ENCODE measurements around the gene MME. TPM values are rescaled to one million over a fixed set of nuclear protein-coding genes. Genes with fewer than 3 reads are reported as not detected.
A peak's percentile ranks its signal among the peaks of the same experiment; 100 is the strongest.

The MME gene
- total and polyA plus RNA-seq, 4 experiments from 2014 or later = 0.26 to 2.1 TPM; not detected in 2

DNA sequence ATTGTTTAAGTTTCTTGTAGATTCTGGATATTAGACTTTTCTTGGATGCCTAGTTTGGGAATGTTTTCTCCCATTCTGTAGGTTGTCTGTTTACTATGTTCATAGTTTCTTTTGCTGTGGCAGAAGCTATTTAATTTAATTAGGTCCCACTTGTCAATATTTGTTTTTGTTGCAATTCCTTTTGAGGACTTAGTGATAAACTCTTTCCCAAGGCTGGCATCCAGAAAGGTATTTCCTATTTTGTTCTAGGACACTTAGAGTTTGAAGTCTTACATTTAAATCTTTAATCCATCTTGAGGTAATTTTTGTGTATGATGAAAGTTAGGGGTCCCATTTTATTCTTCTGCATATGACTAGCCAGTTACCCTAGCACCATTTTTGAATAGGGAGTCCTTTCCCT is 54.9 kb downstream of the MME start:
- H3K4me3 Mint-ChIP-seq = no peak overlapping the region
- H3K36me3 Mint-ChIP-seq = no peaks in the 10 kb centered on the region
- peaks cover 0 to 6% (median 1%) of the 10 kb centered on the region in 8 donors for H3K9me3 Mint-ChIP-seq
- no peaks in the 10 kb centered on the region for H3K27me3 Mint-ChIP-seq
- ChIA-PET POLR2A (ENCODE audit: partially characterized antibody) (no interaction called here), CTCF (ENCODE audit: partially characterized antibody) (no interaction called here)
- H3K27me3 ChIP-seq (ENCODE audit: insufficient read depth, low read length) = no peaks in the 10 kb centered on the region
- H3K9me3 ChIP-seq (ENCODE audit: control insufficient read depth in 1 of 2, low read length in 2 of 2) = no peaks in the 10 kb centered on the region
- intact Hi-C loops (cut with micrococcal nuclease) = no loop called here
- H3K4me1 Mint-ChIP-seq = no peaks in the 10 kb centered on the region
- DNase-seq = no peak
- no peaks in the 10 kb centered on the region for H3K4me1 ChIP-seq (ENCODE audit: insufficient read depth, low read length)
- no peak overlapping the region for H3K27ac Mint-ChIP-seq
- no peak overlapping the region for H3K4me3 ChIP-seq (ENCODE audit: low read length in 2 of 2)
- H3K36me3 ChIP-seq (ENCODE audit: insufficient read depth, low read length) = no peaks in the 10 kb centered on the region
- H3K27ac ChIP-seq (ENCODE audit: low read depth, low read length) = no peak overlapping the region

DNA sequence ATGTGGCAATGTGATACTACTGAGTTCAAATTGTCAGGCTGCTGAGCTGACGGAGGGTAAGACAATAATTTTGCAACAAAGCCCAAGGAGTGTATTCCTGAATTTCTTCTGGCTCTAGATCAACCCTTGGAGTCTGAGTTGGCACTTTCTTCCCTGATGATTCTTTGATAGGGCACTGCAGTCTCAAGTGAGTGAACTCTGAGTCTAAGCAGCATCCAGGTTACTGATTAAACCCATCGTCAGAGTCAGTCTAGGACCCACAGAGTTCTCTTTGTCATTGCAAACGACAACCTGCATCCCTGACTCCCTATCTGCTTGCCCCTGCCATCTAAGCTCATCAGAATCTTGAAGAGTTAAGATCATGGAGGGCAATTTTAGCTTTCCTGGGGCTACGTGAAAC is 58.6 kb downstream of the MME start:
- intact Hi-C loops (cut with micrococcal nuclease) = no loop called here
- POLR2A ChIA-PET (ENCODE audit: partially characterized antibody) = no interaction called here
- H3K36me3 Mint-ChIP-seq = no peaks in the 10 kb centered on the region

DNA sequence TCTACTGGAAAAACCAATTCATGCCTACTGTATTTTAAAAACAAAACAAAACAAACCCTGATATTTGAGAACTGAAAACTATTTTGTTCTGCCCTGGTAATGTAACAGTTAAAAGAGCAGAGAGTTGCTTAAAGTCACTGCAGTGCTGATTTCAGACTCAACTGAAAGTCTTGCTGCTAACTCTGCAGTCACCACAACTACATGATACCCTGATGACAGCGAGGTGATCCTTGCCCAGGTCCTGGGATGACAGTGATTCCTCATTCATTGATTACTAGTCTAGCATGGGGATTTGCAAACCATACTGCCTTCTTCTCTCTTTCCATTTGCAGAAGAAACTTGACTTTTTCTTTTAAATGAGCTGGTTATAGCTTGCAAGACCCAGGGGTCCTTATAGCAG is 67.5 kb downstream of the MME start:
- Mint-ChIP-seq H3K27ac (no peak overlapping the region), H3K4me1 (no peaks in the 10 kb centered on the region), H3K36me3 (no peaks in the 10 kb centered on the region), H3K9me3 (peaks cover 0 to 4% (median 0%) of the 10 kb centered on the region in 8 donors), H3K27me3 (no peaks in the 10 kb centered on the region), H3K4me3 (no peak overlapping the region)
- POLR2A ChIA-PET (ENCODE audit: partially characterized antibody) = no interaction called here
- no peak for DNase-seq
- CTCF ChIA-PET (ENCODE audit: partially characterized antibody) = no interaction called here
- no peaks in the 10 kb centered on the region for H3K4me1 ChIP-seq (ENCODE audit: insufficient read depth, low read length)
- no peak overlapping the region for H3K4me3 ChIP-seq (ENCODE audit: low read length in 2 of 2)
- intact Hi-C loops (cut with micrococcal nuclease) = no loop called here
- H3K9me3 ChIP-seq (ENCODE audit: control insufficient read depth in 1 of 2, low read length in 2 of 2) = no peaks in the 10 kb centered on the region
- H3K27ac ChIP-seq (ENCODE audit: low read depth, low read length) = no peak overlapping the region
- H3K27me3 ChIP-seq (ENCODE audit: insufficient read depth, low read length) = no peaks in the 10 kb centered on the region
- H3K36me3 ChIP-seq (ENCODE audit: insufficient read depth, low read length) = no peaks in the 10 kb centered on the region

More for the DNA sequence above, 58.6 kb downstream of the MME start:
- CTCF ChIA-PET (ENCODE audit: partially characterized antibody) = no interaction called here
- Mint-ChIP-seq H3K4me1 (no peaks in the 10 kb centered on the region), H3K4me3 (no peak overlapping the region), H3K9me3 (peaks cover 0 to 6% (median 1%) of the 10 kb centered on the region in 8 donors), H3K27ac (no peak overlapping the region), H3K27me3 (no peaks in the 10 kb centered on the region)
- Histone ChIP-seq H3K27ac (ENCODE audit: low read depth, low read length) (no peak overlapping the region), H3K36me3 (ENCODE audit: insufficient read depth, low read length) (no peaks in the 10 kb centered on the region), H3K4me1 (ENCODE audit: insufficient read depth, low read length) (no peaks in the 10 kb centered on the region), H3K27me3 (ENCODE audit: insufficient read depth, low read length) (no peaks in the 10 kb centered on the region), H3K9me3 (ENCODE audit: control insufficient read depth in 1 of 2, low read length in 2 of 2) (no peaks in the 10 kb centered on the region), H3K4me3 (ENCODE audit: low read length in 2 of 2) (no peak overlapping the region)
- no peak for DNase-seq

DNA sequence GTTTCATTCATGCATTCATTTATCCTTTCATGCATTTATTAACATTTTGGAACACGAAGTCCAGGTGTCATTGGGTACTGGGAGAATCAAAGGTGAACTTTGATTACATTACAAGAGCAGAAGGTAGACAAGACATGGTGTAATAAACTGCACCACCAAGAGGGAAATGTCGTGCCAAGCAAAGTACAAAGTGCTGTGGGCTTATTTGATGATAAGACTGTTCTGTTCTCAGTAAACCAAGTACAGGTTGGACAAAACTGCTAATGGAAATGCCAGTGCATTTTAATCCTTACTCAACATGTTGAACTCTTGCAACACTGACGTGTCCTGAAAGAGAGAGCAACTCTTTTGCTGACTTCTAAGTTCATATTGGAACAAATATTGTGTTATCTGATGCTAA is 69.4 kb downstream of the MME start:
- CTCF ChIA-PET (ENCODE audit: partially characterized antibody) = no interaction called here

DNA sequence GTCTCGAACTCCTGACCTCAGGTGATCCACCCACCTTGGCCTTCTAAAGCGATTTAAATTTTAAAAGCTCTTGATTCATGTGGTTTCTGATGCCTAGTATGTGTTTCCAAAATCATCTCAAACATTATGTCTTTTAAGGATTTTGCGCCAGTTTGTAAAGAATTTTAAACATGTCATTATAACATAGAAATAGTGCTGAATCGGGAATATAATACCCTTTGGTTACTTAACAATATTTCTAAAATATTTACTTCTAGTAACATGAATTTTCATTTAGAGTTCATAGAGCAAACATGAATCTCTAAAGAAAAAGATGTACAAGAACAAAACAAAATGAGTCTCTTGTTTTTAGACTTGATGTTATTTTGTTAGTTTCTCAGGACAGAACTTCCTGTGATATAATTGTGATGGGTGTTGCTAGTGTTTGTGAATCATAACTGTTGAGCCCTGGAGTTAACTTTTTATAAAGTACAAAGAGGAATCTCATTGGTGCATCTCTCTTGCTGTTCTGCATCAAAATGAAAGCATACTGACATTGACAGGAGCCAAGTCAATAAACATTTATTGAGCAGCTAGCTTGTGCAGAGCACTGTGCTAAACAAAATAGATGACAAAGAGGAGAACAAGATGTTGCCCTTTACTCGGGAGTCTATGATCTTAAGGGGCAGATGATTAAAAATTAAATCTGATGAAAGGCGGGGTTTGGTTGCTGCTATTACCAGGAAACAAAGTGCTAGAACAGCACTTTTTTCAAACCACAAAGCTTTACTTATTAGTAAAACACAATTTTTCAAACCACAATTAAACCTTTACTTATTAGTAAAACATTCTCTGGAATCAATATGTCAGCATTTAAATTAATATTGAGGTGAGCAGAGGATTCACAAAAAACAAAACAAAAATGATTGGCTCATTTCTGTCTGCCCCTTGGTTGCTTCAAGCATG is 73.4 kb downstream of the MME start:
- H3K4me1 Mint-ChIP-seq = peaks cover 0 to 4% (median 1%) of the 10 kb centered on the region in 4 donors
- no peak overlapping the region for H3K27ac ChIP-seq (ENCODE audit: low read depth, low read length)
- H3K36me3 Mint-ChIP-seq = no peaks in the 10 kb centered on the region
- H3K9me3 Mint-ChIP-seq = peaks cover 0 to 4% (median 1%) of the 10 kb centered on the region in 8 donors
- ChIA-PET CTCF (ENCODE audit: partially characterized antibody) (interaction anchor here (1.3 kb wide), 1 partner anchor 16 kb away, joined by 3 read pairs; no protein-coding TSS in a partner anchor), POLR2A (ENCODE audit: partially characterized antibody) (no interaction called here)
- H3K36me3 ChIP-seq (ENCODE audit: insufficient read depth, low read length) = no peaks in the 10 kb centered on the region
- H3K27me3 Mint-ChIP-seq = no peaks in the 10 kb centered on the region
- H3K4me3 Mint-ChIP-seq = peak overlapping the region in 3 of 8 donors; percentile 18 to 74 (median 50)
- H3K4me1 ChIP-seq (ENCODE audit: insufficient read depth, low read length) = no peaks in the 10 kb centered on the region
- peak in 2 of 5 donors; percentile 5 to 9 for DNase-seq
- no peak overlapping the region for H3K4me3 ChIP-seq (ENCODE audit: low read length in 2 of 2)
- no peaks in the 10 kb centered on the region for H3K27me3 ChIP-seq (ENCODE audit: insufficient read depth, low read length)
- intact Hi-C loops (cut with micrococcal nuclease) = no loop called here
- peak overlapping the region in 3 of 7 donors; percentile 50 to 86 (median 82) for H3K27ac Mint-ChIP-seq
- H3K9me3 ChIP-seq (ENCODE audit: control insufficient read depth in 1 of 2, low read length in 2 of 2) = no peaks in the 10 kb centered on the region

More for the DNA sequence above, 69.4 kb downstream of the MME start:
- POLR2A ChIA-PET (ENCODE audit: partially characterized antibody) = no interaction called here
- H3K4me1 Mint-ChIP-seq = peaks cover 0 to 2% (median under 1%) of the 10 kb centered on the region in 4 donors
- H3K27me3 Mint-ChIP-seq = no peaks in the 10 kb centered on the region
- Histone ChIP-seq H3K4me3 (ENCODE audit: low read length in 2 of 2) (no peak overlapping the region), H3K36me3 (ENCODE audit: insufficient read depth, low read length) (no peaks in the 10 kb centered on the region), H3K27me3 (ENCODE audit: insufficient read depth, low read length) (no peaks in the 10 kb centered on the region), H3K4me1 (ENCODE audit: insufficient read depth, low read length) (no peaks in the 10 kb centered on the region), H3K9me3 (ENCODE audit: control insufficient read depth in 1 of 2, low read length in 2 of 2) (no peaks in the 10 kb centered on the region), H3K27ac (ENCODE audit: low read depth, low read length) (no peak overlapping the region)
- no peaks in the 10 kb centered on the region for H3K36me3 Mint-ChIP-seq
- no peak for DNase-seq
- H3K4me3 Mint-ChIP-seq = no peak overlapping the region
- no peak overlapping the region for H3K27ac Mint-ChIP-seq
- intact Hi-C loops (cut with micrococcal nuclease) = no loop called here
- H3K9me3 Mint-ChIP-seq = peaks cover 0 to 4% (median 0%) of the 10 kb centered on the region in 8 donors

GRCh38 chr3:155154255-155154654 is 74.1 kb downstream of the MME start:
- Histone ChIP-seq H3K4me1 (ENCODE audit: insufficient read depth, low read length) (no peaks in the 10 kb centered on the region), H3K27me3 (ENCODE audit: insufficient read depth, low read length) (no peaks in the 10 kb centered on the region), H3K4me3 (ENCODE audit: low read length in 2 of 2) (no peak overlapping the region), H3K36me3 (ENCODE audit: insufficient read depth, low read length) (no peaks in the 10 kb centered on the region), H3K9me3 (ENCODE audit: control insufficient read depth in 1 of 2, low read length in 2 of 2) (no peaks in the 10 kb centered on the region), H3K27ac (ENCODE audit: low read depth, low read length) (no peak overlapping the region)
- no peak for DNase-seq
- ChIA-PET POLR2A (ENCODE audit: partially characterized antibody) (no interaction called here), CTCF (ENCODE audit: partially characterized antibody) (no interaction called here)
- H3K27ac Mint-ChIP-seq = no peak overlapping the region
- intact Hi-C loops (cut with micrococcal nuclease) = no loop called here
- H3K4me1 Mint-ChIP-seq = peaks cover 0 to 4% (median 1%) of the 10 kb centered on the region in 4 donors
- peak overlapping the region in 2 of 8 donors; percentile 17 to 32 for H3K4me3 Mint-ChIP-seq
- no peaks in the 10 kb centered on the region for H3K27me3 Mint-ChIP-seq
- H3K9me3 Mint-ChIP-seq = peaks cover 0 to 4% (median 1%) of the 10 kb centered on the region in 8 donors
- H3K36me3 Mint-ChIP-seq = no peaks in the 10 kb centered on the region

DNA sequence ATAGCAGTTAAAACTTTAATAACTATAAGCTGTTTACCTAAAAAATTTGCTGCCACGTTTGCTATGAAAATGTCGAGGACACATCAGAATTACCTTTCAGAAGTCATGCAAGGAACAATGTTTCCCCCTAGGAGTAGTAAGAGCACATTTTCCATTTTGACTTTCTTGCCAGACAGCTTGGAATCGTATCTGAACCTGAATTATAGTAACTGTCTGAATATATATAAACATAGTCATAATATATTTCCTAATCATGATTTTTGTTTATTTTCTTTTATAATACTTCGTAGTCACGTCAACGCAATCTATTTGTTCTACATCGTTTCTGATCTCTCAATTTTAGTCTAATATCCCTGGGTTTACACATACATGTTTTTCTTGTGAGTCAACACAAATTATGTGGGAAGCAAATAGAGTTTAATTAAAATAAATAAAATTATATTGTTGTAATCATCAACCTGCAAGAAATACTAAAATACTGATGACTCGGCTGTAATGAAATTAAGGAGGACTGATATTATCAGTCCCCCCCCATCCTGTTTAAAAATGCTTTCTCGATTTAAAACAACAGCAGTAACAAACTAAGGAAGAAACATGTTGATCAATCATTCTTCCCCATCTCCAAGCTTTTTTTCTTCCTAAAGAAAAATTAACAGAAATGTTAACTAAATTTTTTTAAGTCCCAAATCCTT is 78.4 kb downstream of the MME start:
- CTCF ChIA-PET (ENCODE audit: partially characterized antibody) = no interaction called here
- intact Hi-C loops (cut with micrococcal nuclease) = no loop called here
- no peak for DNase-seq
- Mint-ChIP-seq H3K27ac (no peak overlapping the region), H3K9me3 (peaks cover 0 to 3% (median 0%) of the 10 kb centered on the region in 8 donors), H3K4me1 (peaks cover 0 to 4% (median under 1%) of the 10 kb centered on the region in 4 donors), H3K27me3 (no peaks in the 10 kb centered on the region), H3K4me3 (no peak overlapping the region), H3K36me3 (no peaks in the 10 kb centered on the region)
- POLR2A ChIA-PET (ENCODE audit: partially characterized antibody) = no interaction called here
- Histone ChIP-seq H3K4me1 (ENCODE audit: insufficient read depth, low read length) (no peaks in the 10 kb centered on the region), H3K27me3 (ENCODE audit: insufficient read depth, low read length) (no peaks in the 10 kb centered on the region), H3K4me3 (ENCODE audit: low read length in 2 of 2) (no peak overlapping the region), H3K36me3 (ENCODE audit: insufficient read depth, low read length) (no peaks in the 10 kb centered on the region), H3K27ac (ENCODE audit: low read depth, low read length) (no peak overlapping the region), H3K9me3 (ENCODE audit: control insufficient read depth in 1 of 2, low read length in 2 of 2) (no peaks in the 10 kb centered on the region)
